Spleen (tissue), 11 donors: ENCODE results near the gene GKN1. TPM values are rescaled to one million over a fixed set of nuclear protein-coding genes. Genes with fewer than 3 reads are reported as not detected.
"Not testable (repeated sequence)": the region's sequence is repeated elsewhere in the genome, so short reads cannot be mapped to it uniquely, and the experiment has no call there.

Source experiments
- DNase-seq: peaks from one replicate; pipeline ENCODE4 v3.0.0-alpha.2; 2020
- H3K27ac ChIP-seq, 8 donors: fragments of 200-600 bp; sonication (generic) in 7 of 8; 1 replicate in 4 of 8; 2 replicates in 4 of 8; pipeline versions ENCODE4 v1.5.0 to v1.8.0; 2016 to 2021; ENCODE audit warnings: inconsistent platforms in 4 of 8, mild to moderate bottlenecking in 4 of 8, moderate library complexity in 1 of 8
- H3K27me3 ChIP-seq, 7 donors: fragments of 200-600 bp; sonication (generic) in 6 of 7; replicated peaks in 1 of 7; 1 replicate in 4 of 7; 2 replicates in 3 of 7; pipeline versions ENCODE4 v1.5.0 to v1.8.0; 2016 to 2021; ENCODE audit warnings: inconsistent platforms in 3 of 7, mild to moderate bottlenecking in 1 of 7
- H3K36me3 ChIP-seq, 6 donors: fragments of 200-600 bp; sonication (generic) in 5 of 6; 1 replicate in 4 of 6; 2 replicates in 2 of 6; pipeline versions ENCODE4 v1.5.0 to v1.8.0; 2016 to 2021; ENCODE audit warnings: inconsistent platforms in 2 of 6
- H3K4me1 ChIP-seq, 6 donors: fragments of 200-600 bp; sonication (generic) in 5 of 6; 1 replicate in 3 of 6; 2 replicates in 3 of 6; pipeline versions ENCODE4 v1.5.0 to v1.8.0; 2016 to 2021; ENCODE audit warnings: inconsistent platforms in 3 of 6
- H3K4me3 ChIP-seq, 8 donors: fragments of 200-600 bp; sonication (generic) in 7 of 8; 1 replicate in 4 of 8; 2 replicates in 4 of 8; pipeline versions ENCODE4 v1.5.0 to v1.8.0; 2016 to 2021; ENCODE audit warnings: inconsistent platforms in 4 of 8, mild to moderate bottlenecking in 4 of 8, moderate library complexity in 2 of 8
- H3K9me3 ChIP-seq, 8 donors: fragments of 200-600 bp; sonication (generic) in 7 of 8; 1 replicate in 4 of 8; 2 replicates in 4 of 8; pipeline versions ENCODE4 v1.5.0 to v1.8.0; 2016 to 2021; ENCODE audit warnings: inconsistent platforms in 4 of 8
- CTCF ChIP-seq, 11 experiments: fragments of 200-600 bp in 7 of 11; fragments of 450-650 bp in 4 of 11; sonication (generic) in 4 of 11; IDR thresholded peaks in 8 of 11; conservative IDR thresholded peaks in 3 of 11; 1 replicate in 7 of 11; 2 replicates in 4 of 11; pipeline versions ENCODE4 v1.4.0 to v1.8.0; 2016 to 2021; ENCODE audit warnings: antibody characterized with exemption in 11 of 11, inconsistent platforms in 4 of 11, mild to moderate bottlenecking in 1 of 11
- POLR2A ChIP-seq, 3 donors: fragments of 450-650 bp; IDR thresholded peaks; one replicate each; pipeline ENCODE4 v1.5.1; 2017; ENCODE audit warnings: antibody characterized with exemption in 3 of 3, mild to moderate bottlenecking in 1 of 3
- POLR2AphosphoS5 ChIP-seq, 3 donors: sonication (generic); formaldehyde crosslinking; IDR thresholded peaks; one replicate each; pipeline ENCODE4 v1.5.1; 2017; ENCODE audit warnings: antibody characterized with exemption in 3 of 3
- WGBS, 5 donors: extraction: QIAGEN DNeasy Blood & Tissue Kit in 3 of 5; methylation state at CpG; one replicate each; pipeline versions ENCODE4 v1.1.5 to v1.1.7; 2013 to 2018; 5-methylcytosine and 5-hydroxymethylcytosine counted together
- intact Hi-C: fragments of 100-400 bp; cut with DNase I; formaldehyde crosslinking; loops from one replicate; pipeline ENCODE4 v1.15.0; 2023; ENCODE audit warnings: low total_unique reads
- polyA plus RNA-seq, 3 donors: library from polyadenylated mRNA; stranded (reverse); fragments of 200-250 nt; gene quantifications; one replicate each; pipeline ENCODE4 v1.2.1, GENCODE V29; 2013
- total RNA-seq, 7 donors: library from RNA; depleted of rRNA in 3 of 7; stranded (reverse); fragments of >200 nt in 3 of 7; fragmentation: NEBNext Ultra II Directional in 4 of 7; extraction: Animal tissue kit (Norgen Biotek cat#: 25700) in 4 of 7; gene quantifications; one replicate each; pipeline versions ENCODE4 v1.1.0 to v1.2.1, GENCODE V29; 2016 to 2021
- donor health status: healthy with polysubstance abuse.
- donor health status: DM: no; HTN: no; CAD: no; lungs with moderate emphysema.
- donor health status: DM: no; HTN: no; CAD: no.
- donor health status: Bipolar disorder and iron deficiency.
- donor health status: healthy.
- donor health status: DM: no; HTN: no; CAD: no.
- donor health status: DM: yes; HTN: yes; CAD: no.

GKN1 gene
- total and polyA plus RNA-seq, 10 donors, result 0.28 TPM; not detected in 9

DNA sequence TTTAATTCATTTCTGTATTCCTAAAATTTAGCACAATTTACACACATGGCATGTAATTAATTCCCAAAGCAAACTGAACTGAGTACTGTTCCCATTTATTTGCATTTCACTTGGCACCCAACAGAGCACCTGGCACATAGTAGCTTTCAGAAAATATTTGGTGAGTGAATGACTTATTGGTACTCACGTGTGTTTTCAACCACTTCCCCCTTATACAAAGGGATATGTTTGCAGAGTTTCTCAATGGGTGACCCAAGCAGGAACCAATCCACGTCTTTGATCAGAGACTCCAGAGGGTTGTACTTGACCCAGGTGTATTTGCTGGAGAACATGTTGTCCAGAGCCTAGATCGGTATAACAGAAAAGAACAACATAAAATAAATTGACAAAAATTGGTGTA, 28.3 kb upstream of the GKN1 start:
- H3K36me3 ChIP-seq, result no peaks in the 10 kb centered on the region
- no peak overlapping the region for H3K27ac ChIP-seq
- peaks cover 0 to 23% (median 0%) of the 10 kb centered on the region in 7 donors for H3K27me3 ChIP-seq
- H3K4me3 ChIP-seq, result no peak overlapping the region
- H3K9me3 ChIP-seq, result peaks cover 0 to 10% (median 5%) of the 10 kb centered on the region in 8 donors
- 58 to 72% (median 62%) methylated on average over 3 of the region's 3 CpGs for WGBS, 5 donors
- intact Hi-C loops, result loop anchor here (10.0 kb wide), 1 partner anchor 359 kb away; no protein-coding TSS in a partner anchor
- DNase-seq, result no peak
- H3K4me1 ChIP-seq, result peaks cover 0 to 7% (median 2%) of the 10 kb centered on the region in 6 donors
- TF ChIP-seq POLR2AphosphoS5 (IDR thresholded peaks at IDR 0.05) (no peak), POLR2A (IDR thresholded peaks at IDR 0.05) (no peak), CTCF (IDR thresholded peaks at IDR 0.05 in 8 of 11, conservative IDR thresholded peaks at IDR 0.05 in 3 of 11) (no peak)

- TF ChIP-seq CTCF (IDR thresholded peaks at IDR 0.05 in 8 of 11, conservative IDR thresholded peaks at IDR 0.05 in 3 of 11) (no peak), POLR2A (IDR thresholded peaks at IDR 0.05) (no peak), POLR2AphosphoS5 (IDR thresholded peaks at IDR 0.05) (no peak)
Observed at GRCh38 chr2:68948710-68949109, 25.7 kb upstream of the GKN1 start.

DNA sequence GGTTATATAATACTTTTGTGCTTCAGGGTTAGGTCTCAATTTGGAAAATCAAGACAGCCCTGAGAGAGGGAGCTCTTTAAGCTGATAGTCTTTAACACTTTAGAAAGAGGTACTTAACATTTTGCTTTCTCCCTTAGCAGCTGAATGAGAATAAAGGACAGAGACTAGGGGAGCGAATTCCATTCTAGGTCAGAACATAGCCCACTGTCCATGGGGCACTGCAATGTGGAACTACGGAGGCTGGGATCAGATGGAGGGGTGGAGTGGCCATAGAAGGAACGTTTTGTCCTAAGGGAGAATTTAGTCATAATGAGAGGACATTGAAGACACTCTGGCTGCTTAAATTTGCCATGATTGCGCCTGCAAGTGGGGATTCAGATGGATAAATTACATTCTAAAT, 22.5 kb upstream of the GKN1 start:
- H3K27ac ChIP-seq, result no peak overlapping the region
- no peaks in the 10 kb centered on the region for H3K4me1 ChIP-seq
- no peak for TF ChIP-seq POLR2AphosphoS5 (IDR thresholded peaks at IDR 0.05)
- no peak for TF ChIP-seq CTCF (IDR thresholded peaks at IDR 0.05 in 8 of 11, conservative IDR thresholded peaks at IDR 0.05 in 3 of 11)
- TF ChIP-seq POLR2A (IDR thresholded peaks at IDR 0.05), result no peak
- intact Hi-C loops, result no loop called here
- WGBS, 5 donors, result 71 to 87% (median 76%) methylated on average over 4 of the region's 4 CpGs
- no peaks in the 10 kb centered on the region for H3K9me3 ChIP-seq
- no peaks in the 10 kb centered on the region for H3K36me3 ChIP-seq
- peaks cover 0 to 9% (median 0%) of the 10 kb centered on the region in 7 donors for H3K27me3 ChIP-seq
- no peak for DNase-seq
- no peak overlapping the region for H3K4me3 ChIP-seq

More at GRCh38 chr2:68948710-68949109, 25.7 kb upstream of the GKN1 start:
- Histone ChIP-seq H3K4me3 (no peak overlapping the region), H3K27me3 (peaks cover 0 to 15% (median 0%) of the 10 kb centered on the region in 7 donors), H3K27ac (no peak overlapping the region), H3K36me3 (no peaks in the 10 kb centered on the region), H3K9me3 (peaks cover 0 to 10% (median 5%) of the 10 kb centered on the region in 8 donors), H3K4me1 (peaks cover 0 to 2% (median under 1%) of the 10 kb centered on the region in 6 donors)
- no peak for DNase-seq
- intact Hi-C loops, result loop anchor here (10.0 kb wide), 1 partner anchor 356 kb away; no protein-coding TSS in a partner anchor
- WGBS, 5 donors, result 41 to 65% (median 42%) methylated on average over 1 of the region's 1 CpG

- peaks cover 0 to 4% (median 0%) of the 10 kb centered on the region in 7 donors for H3K27me3 ChIP-seq
- no peak within 1 kb of the TSS for H3K4me3 ChIP-seq
- no peaks in the 10 kb centered on the region for H3K9me3 ChIP-seq
- DNase-seq, result no peak
- H3K36me3 ChIP-seq, result no peaks in the 10 kb centered on the region
- no peak for TF ChIP-seq CTCF (IDR thresholded peaks at IDR 0.05 in 8 of 11, conservative IDR thresholded peaks at IDR 0.05 in 3 of 11)
- no peak for TF ChIP-seq POLR2A (IDR thresholded peaks at IDR 0.05)
- no peak for TF ChIP-seq POLR2AphosphoS5 (IDR thresholded peaks at IDR 0.05)
- intact Hi-C loops, result no loop called here
- no peaks in the 10 kb centered on the region for H3K4me1 ChIP-seq
- no peak within 1 kb of the TSS for H3K27ac ChIP-seq
- 89 to 92% (median 90%) methylated on average over 4 of the region's 4 CpGs for WGBS, 5 donors
Observed at GRCh38 chr2:68952887-68953521, 21.4 kb upstream of the GKN1 start, which contains the start of gene GKN2. GKN2 (minus strand) TSS chr2:68952893; CDS start chr2:68952861, 32 bp downstream.

DNA sequence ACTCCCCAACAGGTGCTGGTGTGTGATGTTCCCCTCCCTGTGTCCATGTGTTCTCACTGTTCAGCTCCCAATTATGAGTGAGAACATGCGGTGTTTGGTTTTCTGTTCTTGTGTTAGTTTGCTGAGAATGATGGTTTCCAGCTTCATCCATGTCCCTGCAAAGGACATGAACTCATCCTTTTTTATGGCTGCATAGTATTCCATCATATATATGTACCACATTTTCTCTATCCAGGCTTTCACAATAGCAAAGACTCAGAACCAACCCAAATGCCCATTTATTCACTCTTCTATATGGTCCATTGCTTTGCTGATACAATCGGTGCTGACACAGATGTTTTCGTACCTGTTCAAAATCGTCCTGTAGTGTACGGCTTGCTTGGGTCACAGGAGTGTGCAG, 19.0 kb upstream of the GKN1 start:
- intact Hi-C loops, H3K36me3 ChIP-seq, H3K27me3 ChIP-seq, H3K4me3 ChIP-seq, DNase-seq, H3K9me3 ChIP-seq, H3K27ac ChIP-seq, H3K4me1 ChIP-seq: not testable (repeated sequence)
- 96 to 99% (median 99%) methylated on average over 5 of the region's 5 CpGs for WGBS, 5 donors
